NB4 (cell line): ENCODE measurements around the gene UIMC1.

Experiments used
- DNase-seq: peaks from one replicate; pipeline ENCODE4 v3.0.0; 2010; ENCODE audit warnings: low read depth
- H3K4me3 ChIP-seq: one replicate; pipeline ENCODE4 v1.5.1; 2011; ENCODE audit warnings: mild to moderate bottlenecking, low read depth, low read length, moderate library complexity
- MYC ChIP-seq: IDR thresholded peaks from 2 replicates; pipeline ENCODE4 v1.6.1; 2011; ENCODE audit warnings: low read depth, low read length
- POLR2A ChIP-seq: IDR thresholded peaks from 2 replicates; pipeline ENCODE4 v1.6.1; 2011; ENCODE audit warnings: mild to moderate bottlenecking; ENCODE audit not compliant: insufficient read length; ENCODE audit errors: extremely low read depth
- TF ChIP-seq, protein P1 (sequence below): IDR thresholded peaks from 2 replicates; pipeline ENCODE4 v1.6.1; 2011; ENCODE audit warnings: low read depth, low read length
- TF ChIP-seq, protein P2 (sequence below): IDR thresholded peaks from one replicate; pipeline ENCODE4 v1.5.1; 2012; ENCODE audit warnings: low read depth, low read length

UIMC1 gene

DNA sequence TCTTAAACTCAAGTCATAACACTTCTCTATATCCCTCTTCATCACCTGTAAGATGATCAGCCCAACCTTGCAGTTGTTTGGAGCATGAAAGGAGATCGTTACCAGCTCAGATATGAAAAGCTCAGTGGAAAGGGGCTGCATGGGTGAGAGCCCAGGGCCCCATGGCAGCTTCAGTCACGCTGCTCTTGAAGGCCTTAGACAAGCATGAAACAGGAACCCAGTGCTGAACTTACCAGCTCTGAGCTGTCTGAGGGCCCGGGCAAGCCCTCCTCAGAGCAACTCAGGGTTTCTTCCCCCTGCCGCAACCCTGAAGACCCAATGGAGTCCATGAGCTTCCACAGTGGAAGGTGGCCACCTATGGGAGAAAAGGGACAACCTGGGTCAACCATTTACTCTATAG, 110.7 kb downstream of the UIMC1 start:
- H3K4me3 ChIP-seq: no peak overlapping the region
- TF ChIP-seq, protein P1, sequence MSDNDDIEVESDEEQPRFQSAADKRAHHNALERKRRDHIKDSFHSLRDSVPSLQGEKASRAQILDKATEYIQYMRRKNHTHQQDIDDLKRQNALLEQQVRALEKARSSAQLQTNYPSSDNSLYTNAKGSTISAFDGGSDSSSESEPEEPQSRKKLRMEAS: no peak
- no peak for TF ChIP-seq MYC
- TF ChIP-seq, protein P2, sequence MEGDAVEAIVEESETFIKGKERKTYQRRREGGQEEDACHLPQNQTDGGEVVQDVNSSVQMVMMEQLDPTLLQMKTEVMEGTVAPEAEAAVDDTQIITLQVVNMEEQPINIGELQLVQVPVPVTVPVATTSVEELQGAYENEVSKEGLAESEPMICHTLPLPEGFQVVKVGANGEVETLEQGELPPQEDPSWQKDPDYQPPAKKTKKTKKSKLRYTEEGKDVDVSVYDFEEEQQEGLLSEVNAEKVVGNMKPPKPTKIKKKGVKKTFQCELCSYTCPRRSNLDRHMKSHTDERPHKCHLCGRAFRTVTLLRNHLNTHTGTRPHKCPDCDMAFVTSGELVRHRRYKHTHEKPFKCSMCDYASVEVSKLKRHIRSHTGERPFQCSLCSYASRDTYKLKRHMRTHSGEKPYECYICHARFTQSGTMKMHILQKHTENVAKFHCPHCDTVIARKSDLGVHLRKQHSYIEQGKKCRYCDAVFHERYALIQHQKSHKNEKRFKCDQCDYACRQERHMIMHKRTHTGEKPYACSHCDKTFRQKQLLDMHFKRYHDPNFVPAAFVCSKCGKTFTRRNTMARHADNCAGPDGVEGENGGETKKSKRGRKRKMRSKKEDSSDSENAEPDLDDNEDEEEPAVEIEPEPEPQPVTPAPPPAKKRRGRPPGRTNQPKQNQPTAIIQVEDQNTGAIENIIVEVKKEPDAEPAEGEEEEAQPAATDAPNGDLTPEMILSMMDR: no peak
- no peak for TF ChIP-seq POLR2A
- DNase-seq: no peak

DNA sequence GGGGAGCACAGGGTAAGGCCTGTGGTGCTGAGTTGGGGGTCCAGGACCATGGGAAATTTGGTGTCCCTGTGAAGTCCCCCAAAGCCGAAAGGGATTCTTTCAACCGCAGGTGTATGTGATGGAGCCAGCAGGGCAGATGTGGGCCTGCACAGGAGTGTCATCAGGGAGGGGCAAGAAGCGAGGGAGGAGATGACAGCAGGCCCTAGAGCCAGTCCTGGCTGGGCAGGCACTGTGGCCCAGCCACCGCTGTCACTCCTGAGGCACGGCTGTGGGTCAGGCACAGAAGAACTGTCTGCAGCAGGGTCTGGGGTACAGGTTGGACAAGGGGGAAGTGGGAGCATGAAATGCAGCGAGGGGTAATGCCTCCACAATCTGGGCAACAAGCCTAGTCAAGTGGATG, 112.3 kb downstream of the UIMC1 start:
- no peak overlapping the region for H3K4me3 ChIP-seq
- TF ChIP-seq, protein P1: no peak
- TF ChIP-seq, protein P2: no peak
- no peak for TF ChIP-seq MYC
- TF ChIP-seq POLR2A: no peak
- DNase-seq: no peak

DNA sequence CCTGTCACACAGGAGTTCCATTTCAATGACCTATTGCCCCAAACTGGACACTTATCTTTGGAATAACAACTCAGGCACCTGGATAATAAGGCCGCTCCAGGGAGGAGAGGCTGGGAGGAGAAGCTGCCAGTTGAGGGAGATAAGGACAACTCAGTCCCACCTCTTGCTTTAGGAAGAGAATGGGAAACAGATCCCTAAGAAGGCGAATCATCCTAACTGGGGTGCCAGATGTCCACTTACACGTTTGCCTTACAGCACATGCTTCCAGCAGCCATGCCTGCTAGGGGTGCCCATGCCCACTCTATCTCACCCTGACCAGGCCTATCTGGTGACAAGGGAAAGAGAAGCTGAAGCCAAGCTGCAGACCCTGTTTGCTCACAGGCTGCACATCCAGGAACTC, 113.9 kb downstream of the UIMC1 start:
- no peak overlapping the region for H3K4me3 ChIP-seq
- TF ChIP-seq POLR2A (no peak), MYC (no peak)
- TF ChIP-seq, protein P2: no peak
- TF ChIP-seq, protein P1: no peak
- no peak for DNase-seq

DNA sequence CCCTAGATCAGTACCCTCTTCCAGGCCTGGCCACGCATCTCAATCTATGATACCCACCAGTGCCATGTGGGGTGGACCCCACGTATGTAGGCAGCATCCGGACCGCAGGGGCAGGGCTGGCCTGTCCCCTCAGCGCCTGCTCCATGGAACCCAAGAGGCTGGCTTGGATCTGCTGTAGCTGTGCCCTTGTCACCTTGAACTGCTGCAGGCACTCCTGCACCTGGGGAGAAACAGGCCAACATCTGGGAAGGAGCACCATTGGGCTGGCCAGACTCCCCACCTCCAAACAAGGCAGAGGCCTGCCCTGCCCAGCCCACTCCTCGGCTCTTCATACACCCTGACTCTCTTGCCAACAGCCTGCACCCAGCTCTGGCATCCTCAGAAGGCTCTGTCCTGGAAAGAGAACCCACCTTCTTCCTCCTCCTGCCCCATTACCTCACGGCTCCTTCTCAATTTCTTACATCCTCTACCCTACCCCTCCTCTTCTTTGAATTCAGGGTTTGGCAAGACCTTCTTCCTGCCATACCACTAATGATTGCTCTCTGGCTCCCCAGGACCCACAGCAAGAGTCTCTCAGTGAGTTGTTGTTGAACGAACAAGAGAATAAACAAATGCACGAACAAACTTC, 115.1 kb downstream of the UIMC1 start:
- no peak for DNase-seq
- TF ChIP-seq POLR2A: no peak
- TF ChIP-seq, protein P2: no peak
- TF ChIP-seq MYC: no peak
- TF ChIP-seq, protein P1: no peak
- H3K4me3 ChIP-seq: no peak overlapping the region

DNA sequence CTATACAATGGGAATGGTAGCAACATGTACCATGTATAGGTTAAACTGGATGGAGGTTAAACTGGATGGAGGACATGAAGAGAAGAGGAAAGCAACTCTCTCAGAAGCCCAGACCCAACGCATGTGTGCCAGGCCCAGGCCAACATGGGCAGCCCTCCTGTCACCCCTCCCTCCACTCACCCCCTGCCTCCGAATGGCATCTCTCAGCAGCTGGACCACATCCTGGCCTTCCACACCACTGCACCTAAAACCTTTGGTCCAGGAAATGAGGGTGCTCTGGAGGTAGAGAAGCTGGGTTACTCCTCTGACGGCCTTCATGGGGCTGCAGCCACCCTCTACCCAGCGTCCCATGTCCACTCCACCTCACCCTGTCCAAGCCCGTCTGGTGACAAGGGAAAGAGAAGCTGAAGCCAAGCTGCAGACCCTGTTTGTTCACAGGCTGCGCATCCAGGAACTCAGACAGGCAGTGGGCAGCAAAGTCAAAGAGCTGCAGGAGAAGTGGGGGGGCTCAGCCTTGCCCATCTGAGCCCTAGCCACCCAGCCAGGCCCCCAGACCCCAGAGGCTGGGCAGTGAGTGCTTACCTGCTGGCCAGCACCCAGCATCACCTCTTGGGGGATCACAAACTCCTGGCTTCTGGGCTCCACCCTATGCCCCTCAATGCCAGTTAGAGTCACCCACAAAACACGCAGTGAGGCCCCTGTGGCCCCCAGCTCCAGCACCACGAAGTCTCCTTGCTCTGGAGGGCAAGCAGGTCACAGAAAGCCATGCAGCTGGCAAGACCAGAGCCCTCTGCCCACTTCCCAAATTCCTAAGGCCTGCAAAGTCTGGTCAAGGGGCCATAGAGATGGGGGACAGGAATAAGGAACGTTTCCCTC, 115.9 kb downstream of the UIMC1 start:
- TF ChIP-seq POLR2A (no peak), MYC (no peak)
- TF ChIP-seq, protein P2: no peak
- TF ChIP-seq, protein P1: no peak
- no peak for DNase-seq
- no peak overlapping the region for H3K4me3 ChIP-seq
